NCI-H2171 treated with DMSO at 0.1 percent for 48 hours (cell line): ENCODE results near the gene THSD4.

Source experiments
- DNase-seq: peaks from one replicate; lab custom pipeline; 2025; lab: John Stamatoyannopoulos, UW

The THSD4 gene

DNA sequence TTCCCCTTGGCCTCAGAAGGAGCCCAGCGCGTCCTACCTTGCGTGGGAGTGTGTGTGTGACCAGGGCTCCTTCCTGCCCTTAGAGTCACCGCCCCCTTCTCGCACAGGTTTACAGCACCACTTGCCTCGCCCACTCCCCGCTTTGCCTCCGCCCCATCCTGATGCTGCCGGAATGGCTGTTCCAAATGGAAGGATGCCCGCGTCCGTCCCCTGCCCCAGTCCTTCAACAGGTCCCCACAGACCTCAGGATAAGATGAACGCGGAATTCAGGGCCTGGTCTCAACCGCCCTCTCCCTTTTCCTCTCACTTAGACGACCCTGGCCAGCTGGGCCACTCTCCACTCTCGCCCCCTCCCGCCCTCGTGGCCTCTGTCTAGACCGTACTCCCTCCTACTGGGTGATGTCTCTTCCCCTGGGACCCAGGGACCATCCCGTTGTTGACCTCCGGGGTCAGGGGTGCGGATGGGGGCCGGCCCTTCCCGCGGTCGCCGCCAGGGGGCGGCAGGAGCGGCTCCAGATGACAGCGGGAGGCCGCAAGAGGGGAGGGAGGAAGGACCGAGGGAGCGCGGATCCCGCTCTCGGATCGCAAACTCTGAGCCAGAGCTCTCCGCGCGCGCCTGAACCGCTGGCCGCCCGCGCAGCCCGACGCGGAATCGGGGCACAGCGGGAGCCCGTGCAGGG lies at the start of gene THSD4:
TSS of gene THSD4 (plus strand) at position 585 of the 680 bp plus-strand sequence.
- peak; percentile 65 for DNase-seq

DNA sequence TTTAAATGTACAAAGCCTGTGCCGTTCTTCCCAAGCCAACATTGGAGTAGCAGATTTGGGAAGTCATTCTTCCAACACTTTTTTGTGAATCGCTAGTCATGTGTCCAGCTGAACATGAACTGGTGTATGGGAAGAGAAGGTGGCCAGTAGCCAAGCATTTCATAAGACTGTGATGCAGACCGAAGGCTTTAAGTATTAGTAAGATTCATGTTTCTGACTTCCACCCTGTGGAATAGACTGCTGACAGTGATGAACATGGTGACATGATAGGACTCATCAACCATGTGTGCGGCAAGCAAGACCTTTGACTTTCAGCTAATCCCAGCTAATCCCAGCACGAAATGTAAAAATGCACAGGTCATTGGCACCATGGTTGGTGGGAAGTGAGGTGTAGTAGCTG lies 48.3 kb upstream of the THSD4 start:
- no peak for DNase-seq

DNA sequence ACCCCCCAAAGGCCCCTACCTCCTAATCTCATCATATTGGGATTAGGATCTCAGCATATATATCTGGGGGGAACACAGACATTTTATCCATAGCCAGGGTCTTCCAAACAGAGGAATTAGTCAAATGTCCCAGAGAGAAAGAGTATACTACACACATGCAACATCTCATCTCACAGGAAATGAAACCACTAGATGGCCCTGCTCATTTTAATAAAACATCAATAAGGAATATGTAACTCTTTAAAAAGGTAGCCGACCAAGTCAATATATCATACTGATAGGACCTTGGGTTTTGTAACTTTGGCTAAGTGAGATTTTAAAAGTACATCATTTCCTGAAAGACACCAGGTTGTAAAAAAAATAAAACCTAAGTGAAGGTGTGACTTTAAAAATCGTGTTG lies 45.6 kb upstream of the THSD4 start:
- no peak for DNase-seq

DNA sequence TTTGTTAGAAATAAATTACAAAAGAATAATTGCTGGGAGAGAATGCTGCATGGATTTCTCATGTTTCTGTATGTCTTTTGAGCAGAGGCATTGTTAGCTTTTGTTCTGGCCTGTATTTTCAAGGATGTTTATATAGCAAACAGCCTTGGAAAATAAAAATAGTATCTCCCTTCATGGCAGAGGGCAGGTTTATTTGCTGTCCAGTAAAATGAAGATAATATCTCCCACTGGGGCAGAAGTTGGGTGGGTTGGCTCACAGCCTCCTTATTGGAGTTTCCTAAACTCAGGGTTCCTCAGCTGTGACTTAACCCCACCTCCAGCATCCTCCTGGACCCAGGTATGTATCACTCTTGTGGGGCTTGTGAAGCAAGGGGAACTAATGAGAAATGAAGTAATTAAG lies 43.7 kb upstream of the THSD4 start:
- no peak for DNase-seq

DNA sequence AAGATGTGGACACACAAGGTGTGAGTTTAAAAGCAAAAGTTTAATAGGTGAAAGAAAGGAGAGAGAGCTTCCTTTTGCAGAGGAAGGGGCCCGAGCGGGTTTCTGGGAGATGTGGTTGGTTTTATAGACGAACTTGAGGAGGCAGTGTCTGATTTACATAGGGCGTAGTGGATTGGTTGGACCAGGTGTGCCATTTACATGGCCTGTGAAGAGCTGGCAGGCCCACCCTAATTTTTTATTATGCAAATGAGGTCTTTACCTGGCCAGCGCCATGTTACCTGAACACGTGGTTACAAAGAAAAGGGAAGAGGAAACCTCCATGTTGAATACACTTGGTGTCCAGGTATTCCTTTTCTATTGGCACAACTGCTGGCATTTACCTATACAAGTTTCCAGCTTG lies 42.8 kb upstream of the THSD4 start:
- DNase-seq = no peak

DNA sequence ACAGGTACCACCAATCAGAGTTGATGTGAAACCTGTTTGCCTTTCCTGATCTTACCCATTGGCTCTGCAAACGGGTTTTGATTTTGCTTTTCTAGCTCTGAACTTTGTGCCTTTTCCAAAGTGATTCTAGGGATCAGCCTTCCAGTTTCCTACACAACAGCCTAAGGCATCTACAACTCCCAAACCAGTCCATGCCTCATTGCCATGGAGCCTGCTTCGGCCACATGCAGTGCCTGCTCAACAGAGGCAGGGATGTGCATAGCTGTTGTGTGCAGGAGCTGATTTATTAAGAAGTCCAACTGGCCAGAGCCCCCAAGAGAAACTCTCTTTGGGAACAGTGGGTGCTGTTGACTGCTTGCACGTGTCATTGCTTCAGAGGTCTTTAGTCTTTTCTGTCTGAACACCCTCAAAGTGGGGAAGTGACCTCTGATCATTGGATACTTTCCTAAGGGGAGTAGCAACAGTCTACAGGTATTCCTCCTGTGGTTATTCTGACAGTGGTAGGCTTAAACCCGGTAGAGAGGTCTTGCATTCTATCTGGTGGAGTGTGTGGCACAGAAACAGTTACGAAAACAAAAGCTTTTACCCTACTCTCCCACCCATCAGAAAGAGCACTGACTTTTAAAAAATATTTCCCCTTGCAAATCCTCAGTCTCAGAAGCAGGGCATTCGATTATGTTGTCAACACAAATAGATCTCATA lies 36.6 kb upstream of the THSD4 start:
- DNase-seq = no peak

DNA sequence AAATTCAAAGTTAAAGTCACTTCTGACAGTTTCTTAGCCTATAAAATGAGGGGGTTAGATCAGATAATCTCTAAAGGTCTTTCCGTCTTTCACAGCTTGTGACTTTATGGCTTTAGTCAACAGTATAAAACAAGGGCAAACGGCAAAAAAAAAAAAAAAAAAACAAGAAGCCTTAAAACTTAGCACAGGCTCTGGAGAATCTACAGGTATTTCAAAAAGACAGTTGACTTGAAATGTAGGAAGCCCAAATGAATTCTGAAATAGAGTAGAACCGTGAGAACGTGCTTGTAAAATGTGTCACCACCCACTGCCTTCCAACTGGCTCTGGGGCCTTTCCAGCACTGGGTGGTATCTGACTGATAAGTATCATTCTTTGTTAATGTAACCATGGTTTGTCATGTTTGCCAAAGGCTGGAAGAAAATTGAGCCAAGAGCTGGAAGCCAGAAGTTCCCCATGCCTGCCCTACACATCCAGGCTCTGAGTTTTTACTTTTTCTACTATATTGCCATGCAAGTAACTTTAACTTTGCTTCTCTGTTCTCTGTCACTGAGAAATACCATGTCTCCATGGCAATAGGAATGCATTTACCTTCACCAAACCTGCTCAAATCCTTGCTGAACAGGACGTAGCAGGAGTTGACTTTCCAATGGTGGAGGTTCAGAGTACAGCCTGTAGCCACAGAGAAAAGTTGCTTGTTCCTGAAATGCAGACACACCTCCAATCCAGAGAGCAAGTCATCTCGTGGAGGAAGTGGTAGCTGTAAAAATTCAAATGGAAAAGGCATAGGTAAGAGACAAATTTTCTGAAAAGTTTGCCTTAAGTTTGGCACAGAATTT lies 35.8 kb upstream of the THSD4 start:
- no peak for DNase-seq

DNA sequence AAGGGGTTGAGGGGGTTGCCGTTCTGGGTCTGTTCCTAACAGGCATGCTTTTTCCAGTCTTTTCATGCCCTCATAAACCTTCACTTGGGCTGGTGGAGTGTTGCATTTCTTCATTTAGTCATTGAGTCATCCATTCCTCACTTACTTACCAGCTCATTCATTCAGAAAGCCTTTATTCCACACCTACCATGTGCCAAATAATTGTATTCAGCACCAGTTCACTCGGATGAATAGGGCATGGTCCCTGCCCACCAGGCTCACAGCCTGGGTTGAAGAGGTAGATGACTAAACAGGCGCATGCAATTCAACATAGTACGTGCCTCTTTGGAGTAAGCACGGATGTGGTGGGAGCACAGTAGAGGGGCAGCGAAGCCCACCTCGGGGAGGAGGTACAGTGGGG lies 35.1 kb upstream of the THSD4 start:
- no peak for DNase-seq

DNA sequence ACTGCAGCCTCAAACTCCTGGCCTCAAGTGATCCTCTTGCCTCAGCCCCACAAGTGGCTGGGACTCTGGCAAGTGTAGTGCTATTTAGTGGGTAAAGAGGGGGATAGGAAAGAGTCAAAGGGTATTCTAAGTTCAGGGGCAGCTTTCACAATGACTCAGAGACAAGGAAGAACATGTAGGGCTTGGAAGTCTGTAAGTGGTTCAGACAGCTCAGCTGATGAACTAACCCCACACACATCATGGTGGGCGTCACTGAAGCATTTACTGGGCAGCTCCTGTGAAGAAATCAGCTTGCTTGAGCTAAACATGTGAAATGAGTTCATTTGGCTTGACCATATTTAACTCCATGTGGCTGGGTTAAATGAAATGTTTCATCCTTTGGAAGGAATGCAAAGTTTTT lies 34.6 kb upstream of the THSD4 start:
- no peak for DNase-seq

DNA sequence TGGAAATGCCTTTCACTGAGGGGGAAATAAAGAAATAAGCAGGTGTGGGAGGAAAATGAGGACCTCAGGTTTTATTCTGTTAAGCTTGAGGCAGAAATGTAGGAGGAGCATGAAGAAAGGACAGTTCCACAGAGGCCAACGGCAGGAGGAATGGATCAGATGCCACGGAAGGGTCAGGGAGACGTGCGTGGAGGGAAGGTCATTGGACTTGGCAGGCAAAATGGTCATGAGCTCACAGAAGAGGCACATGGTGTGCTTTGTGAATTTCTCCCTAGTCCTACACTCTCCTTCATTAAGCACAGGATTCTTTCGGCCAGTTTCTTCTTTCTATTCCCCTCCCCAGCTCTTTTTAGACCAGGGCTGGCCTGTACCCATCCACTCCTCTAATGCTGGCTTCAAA lies 32.5 kb upstream of the THSD4 start:
- no peak for DNase-seq

DNA sequence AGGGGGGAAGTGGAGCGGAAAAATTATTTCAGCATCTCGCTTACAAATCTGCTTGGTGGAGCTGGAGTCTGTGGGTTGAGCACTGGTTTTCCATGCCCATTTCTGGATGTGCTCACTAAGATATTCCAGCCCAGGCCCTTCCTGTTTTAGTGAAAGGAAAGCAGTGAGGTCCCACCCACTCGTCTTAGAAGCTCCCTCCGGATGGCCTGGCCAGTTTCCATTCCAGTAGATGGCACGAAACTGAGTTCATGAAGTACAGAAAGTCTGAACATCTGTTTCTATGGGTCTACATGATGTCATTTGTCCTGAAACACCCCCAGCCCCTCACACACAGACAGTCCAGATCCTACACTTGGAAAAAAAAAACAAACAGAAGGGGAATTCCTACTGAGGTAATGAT lies 31.9 kb upstream of the THSD4 start:
- no peak for DNase-seq

DNA sequence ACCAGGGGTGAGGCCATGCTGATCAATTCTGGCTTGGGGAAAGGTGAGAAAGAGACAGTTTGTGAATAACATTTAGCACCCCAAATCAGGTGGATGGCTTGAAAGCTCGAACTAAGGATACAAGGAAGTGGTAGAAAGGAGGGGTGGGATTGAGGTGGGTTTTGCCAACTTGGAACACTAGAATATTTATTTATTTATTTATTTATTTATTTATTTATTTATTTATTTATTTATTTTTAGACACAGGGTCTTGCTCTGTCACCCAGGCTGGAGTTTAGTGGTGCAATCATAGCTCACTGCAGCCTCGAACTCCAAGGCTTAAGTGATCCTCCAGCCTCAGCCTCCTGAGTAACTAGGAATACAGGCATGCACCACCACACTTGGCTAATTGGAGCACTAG lies 31.0 kb upstream of the THSD4 start:
- DNase-seq = no peak

DNA sequence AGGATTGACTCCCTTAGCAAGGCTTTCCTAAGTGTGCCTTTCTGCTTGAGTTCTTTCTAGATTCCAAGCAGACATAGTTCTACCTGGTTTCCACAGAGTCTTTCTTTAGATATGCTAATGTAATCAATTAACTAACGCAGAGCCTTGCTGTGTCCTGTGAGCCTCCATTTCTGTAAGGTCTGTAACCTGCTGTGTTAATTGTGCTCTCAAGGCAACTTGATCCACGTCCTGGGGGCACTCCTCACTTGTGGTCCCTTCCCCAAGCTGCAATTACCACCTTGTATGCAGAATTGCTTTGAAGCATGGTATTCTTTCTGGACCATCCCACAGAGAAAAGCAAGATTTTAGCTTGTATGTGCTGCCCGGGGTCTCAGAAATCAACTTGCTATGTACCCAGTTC lies 29.5 kb upstream of the THSD4 start:
- no peak for DNase-seq

DNA sequence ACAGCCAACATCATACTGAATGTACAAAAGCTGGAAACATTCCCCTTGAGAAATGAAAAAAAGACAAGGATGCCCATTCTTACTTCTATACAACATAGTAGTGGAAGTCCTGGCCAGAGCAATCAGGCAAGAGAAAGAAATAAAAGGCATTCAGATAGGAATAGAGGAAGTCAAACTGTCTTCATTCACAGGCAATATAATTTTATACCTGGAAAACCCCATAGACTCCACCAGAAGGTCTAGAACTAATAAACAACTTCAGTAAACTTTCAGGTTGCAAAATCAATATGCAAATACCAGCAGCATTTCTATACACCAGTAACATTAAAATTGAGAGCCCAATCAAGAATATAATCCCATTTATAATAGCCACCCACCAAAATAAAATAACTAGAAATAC lies 27.1 kb upstream of the THSD4 start:
- DNase-seq = no peak

DNA sequence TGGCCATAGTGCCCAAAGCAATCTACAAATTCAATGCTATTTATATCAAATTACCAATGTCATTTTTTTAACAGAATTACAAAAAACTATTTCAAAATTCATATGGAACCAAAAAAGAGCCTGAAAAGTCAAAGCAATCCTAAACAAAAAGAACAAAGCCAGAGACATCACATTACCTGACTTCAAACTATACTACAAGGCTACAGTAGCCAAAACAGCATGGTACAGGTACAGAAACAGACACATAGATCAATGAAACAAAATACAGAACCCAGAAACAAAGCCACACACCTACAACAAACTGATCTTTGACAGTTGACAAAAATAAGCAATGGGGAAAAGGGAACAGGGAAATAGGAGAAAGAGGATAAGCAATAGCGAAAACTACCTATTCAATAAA lies 26.6 kb upstream of the THSD4 start:
- DNase-seq = no peak

DNA sequence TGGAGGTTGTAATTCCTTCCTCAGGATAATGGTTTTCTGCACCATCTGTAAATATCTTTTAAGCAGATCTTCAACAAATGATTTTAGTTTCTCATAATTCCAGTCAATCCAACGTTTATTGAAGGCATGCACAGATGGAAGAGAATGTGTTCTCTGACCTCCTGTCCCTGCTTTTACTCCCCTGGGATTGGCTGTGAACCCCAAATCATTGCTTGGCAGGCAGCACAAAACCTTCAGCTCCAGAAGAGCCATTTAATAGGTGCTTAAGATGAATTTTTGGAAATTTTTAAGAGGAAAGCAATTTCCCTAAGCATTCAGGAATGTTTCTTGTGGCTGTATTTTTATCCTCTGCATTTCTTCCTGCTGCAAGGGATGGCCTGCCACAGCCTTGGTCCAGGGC lies 25.5 kb upstream of the THSD4 start:
- no peak for DNase-seq

DNA sequence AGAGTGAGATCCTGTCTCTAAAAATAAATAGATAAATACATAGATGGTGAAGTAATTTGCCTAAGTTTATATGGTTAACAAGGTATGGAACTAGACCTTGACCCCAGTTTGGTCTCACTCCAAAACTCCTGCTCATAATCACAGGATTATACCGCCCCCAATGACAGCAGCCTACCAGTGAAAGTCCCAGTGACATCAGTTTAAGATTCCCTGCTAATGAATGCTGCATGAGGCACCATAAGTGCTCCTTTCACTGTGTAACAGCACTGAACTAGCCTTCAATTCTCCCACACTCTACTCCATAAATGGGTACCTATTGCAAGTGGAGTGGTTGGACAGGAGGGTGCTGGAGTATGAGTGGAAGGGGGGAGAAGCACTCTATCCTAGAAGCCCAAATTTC lies 23.7 kb upstream of the THSD4 start:
- DNase-seq = no peak

DNA sequence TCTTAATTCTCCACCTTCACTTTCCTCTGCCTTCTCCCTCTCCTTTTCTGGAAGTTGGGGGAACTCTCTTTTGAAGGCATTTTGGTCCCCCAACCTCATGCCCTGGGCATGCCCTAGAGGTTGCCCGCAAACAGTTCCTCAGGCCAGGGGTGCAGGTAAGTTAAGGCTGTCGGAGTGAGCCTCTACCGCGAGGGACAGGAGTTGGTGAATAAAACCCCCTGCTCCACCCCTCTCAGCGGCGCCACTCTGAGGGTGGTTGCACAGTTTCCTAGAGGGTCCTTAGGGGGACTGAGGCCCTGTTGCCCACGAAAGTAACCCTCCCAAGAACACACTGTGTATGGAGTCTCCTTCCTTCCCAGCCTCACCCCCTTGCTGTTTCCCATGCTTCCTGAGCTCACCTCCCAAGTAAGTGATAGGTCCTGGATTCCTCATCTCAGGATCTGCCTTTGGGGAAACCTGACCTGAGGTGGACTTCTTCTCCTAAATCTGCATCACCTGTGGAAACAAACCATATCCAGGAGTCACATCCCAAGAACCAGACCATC lies 23.1 kb upstream of the THSD4 start:
- DNase-seq = no peak

DNA sequence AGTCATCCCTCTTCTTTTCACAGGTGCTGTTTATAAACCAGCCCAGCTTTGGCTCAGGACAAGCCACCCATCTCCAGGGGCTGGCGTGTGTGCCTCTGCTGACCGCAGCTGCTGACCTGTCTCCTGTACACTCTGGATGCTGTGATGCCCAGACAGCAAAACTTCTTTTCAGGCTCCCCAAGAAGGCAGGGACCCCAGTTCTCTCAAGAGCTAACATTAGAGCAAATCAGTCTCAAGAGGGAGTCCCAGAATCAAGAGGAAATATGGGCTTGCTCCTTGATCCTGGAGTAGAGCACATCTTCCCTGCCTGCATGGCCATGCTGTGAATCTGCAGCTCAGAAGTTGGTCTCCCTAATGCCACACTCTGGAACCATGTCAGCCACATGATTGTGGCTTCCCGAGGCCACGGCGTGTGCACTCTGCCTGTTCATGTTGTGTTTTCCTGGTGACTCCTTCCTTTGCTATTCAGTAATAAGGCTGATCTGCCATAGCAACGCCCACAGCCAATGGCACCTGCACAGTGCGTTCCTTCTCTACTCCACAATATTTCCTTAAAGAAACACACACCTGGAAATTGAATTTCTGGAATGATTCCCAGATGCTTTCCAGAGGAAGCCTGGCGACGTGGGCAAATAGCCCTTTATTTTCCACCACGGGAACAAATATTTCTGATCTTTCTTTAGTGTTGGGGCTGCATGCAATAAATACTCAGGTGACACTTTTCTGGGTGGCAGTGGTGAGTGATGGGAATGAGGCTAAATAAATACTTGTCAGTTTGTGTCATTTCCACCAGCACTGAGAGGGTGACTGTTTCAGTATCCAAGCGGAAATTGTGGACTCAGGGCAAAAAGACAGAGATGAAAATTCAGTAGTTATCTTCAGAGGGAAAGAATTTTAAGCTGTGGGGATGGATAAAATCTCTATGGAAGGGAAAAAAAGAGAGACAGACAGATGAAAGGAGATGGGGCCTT lies 21.9 kb upstream of the THSD4 start:
- DNase-seq = no peak

DNA sequence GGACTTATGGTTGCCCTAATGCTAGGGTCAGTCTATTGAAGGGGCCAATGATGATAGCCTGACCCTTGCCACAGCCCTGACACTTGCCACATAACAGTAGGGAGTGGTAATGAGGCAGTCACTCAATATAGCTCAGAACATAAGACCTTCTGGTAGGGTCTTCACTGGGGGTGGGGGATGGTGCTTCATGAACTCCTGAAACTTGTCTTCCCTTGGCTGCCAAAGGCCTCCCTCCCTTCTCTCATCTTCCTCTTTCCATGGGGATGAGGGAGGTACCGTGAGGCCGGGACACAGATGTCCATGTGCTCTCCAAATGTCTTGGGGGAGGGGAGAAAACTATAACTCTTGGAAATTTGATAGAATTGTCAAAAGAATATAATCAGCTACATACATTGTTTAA lies 21.1 kb upstream of the THSD4 start:
- no peak for DNase-seq

DNA sequence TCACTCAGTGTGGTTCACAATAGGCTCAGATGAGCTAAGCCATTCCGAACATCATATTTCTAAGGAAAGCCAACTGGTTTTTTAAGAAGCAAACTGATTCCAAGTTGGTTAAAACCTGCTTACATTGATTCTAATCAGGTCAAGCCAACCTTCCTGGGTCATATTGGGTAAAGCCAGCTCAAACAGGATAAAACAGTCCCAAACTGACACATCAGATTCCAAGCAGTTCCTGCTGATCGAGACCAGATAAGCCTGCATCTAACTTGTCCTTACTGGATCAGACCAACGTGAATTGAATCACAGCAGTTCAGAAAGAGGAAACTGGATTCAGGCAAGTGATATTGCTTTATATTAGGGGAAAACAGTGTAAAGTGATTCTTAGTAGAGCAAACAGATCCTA lies 18.6 kb upstream of the THSD4 start:
- no peak for DNase-seq

DNA sequence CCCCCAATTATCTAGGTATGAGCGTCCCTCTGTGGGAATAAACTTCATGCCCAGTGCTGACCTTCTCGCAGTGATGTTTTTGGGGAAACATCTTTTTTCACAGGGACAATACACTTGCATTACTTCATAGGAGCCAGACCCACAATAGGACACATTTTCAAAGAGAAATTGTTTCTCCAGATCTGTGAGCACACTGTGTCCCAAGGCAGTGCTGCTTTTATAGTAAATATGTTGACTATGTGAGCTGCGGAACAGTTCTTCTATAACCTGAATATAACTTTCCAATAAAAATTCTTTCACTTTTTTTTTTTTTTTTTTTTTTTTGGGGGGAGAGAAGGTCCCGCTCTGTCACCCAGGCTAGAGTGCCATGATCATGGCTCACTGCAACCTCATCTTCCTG lies 17.4 kb upstream of the THSD4 start:
- DNase-seq = no peak
